Liver (tissue), 9 donors: ENCODE measurements around the gene PIK3CG. TPM values are rescaled to one million over a fixed set of nuclear protein-coding genes. Genes with fewer than 3 reads are reported as not detected.

Experiments
- DNase-seq: peaks from one replicate; pipeline ENCODE4 v3.0.0-alpha.2; 2017; ENCODE audit warnings: low spot score
- H3K27ac ChIP-seq, 2 donors: one replicate each; pipeline ENCODE4 v1.7.0; 2013; ENCODE audit warnings: inconsistent platforms in 2 of 2, low read length in 2 of 2, control low read depth in 1 of 2, low read depth in 1 of 2, mild to moderate bottlenecking in 1 of 2
- H3K27me3 ChIP-seq, 4 donors: one replicate each; pipeline versions ENCODE4 v1.6.1 to v1.7.0; 2013; ENCODE audit warnings: low read length in 3 of 4, inconsistent platforms in 1 of 4, mild to moderate bottlenecking in 1 of 4, moderate library complexity in 1 of 4; ENCODE audit not compliant: control insufficient read depth in 4 of 4, insufficient read depth in 4 of 4
- H3K36me3 ChIP-seq, 4 donors: one replicate each; pipeline versions ENCODE4 v1.6.1 to v1.7.0; 2013; ENCODE audit warnings: low read length in 3 of 4, mild to moderate bottlenecking in 3 of 4, low read depth in 1 of 4, moderate library complexity in 1 of 4; ENCODE audit not compliant: control insufficient read depth in 4 of 4, insufficient read depth in 3 of 4
- H3K4me1 ChIP-seq, 4 donors: one replicate each; pipeline versions ENCODE4 v1.6.1 to v1.7.0; 2013; ENCODE audit warnings: low read length in 3 of 4, mild to moderate bottlenecking in 3 of 4, moderate library complexity in 1 of 4; ENCODE audit not compliant: control insufficient read depth in 4 of 4, insufficient read depth in 4 of 4
- H3K4me3 ChIP-seq, 3 donors: one replicate each; pipeline versions ENCODE4 v1.6.1 to v1.7.0; 2013; ENCODE audit warnings: low read length in 3 of 3, control low read depth in 1 of 3, low read depth in 1 of 3, mild to moderate bottlenecking in 1 of 3
- H3K9ac ChIP-seq, 2 donors: one replicate each; pipeline ENCODE4 v1.7.0; 2013; ENCODE audit warnings: low read length in 2 of 2, mild to moderate bottlenecking in 2 of 2, moderate library complexity in 2 of 2, control low read depth in 1 of 2, low read depth in 1 of 2
- H3K9me3 ChIP-seq, 4 donors: one replicate each; pipeline versions ENCODE4 v1.6.1 to v1.7.0; 2013; ENCODE audit warnings: low read length in 3 of 4; ENCODE audit not compliant: control insufficient read depth in 4 of 4
- ATF3 ChIP-seq: IDR thresholded peaks from 2 replicates; pipeline ENCODE4 v1.6.1; 2016; ENCODE audit warnings: antibody characterized with exemption
- CTCF ChIP-seq: fragments of 150-350 bp; IDR thresholded peaks from 2 replicates; pipeline ENCODE4 v1.5.1; 2017; ENCODE audit warnings: improper control_type of control experiment, low read depth, low read length; ENCODE audit not compliant: missing input control
- EGR1 ChIP-seq, 2 donors: IDR thresholded peaks; 2 replicates each; pipeline ENCODE4 v1.6.1; 2016 to 2018; ENCODE audit warnings: antibody characterized with exemption in 2 of 2, low read depth in 2 of 2
- FOXA1 ChIP-seq: IDR thresholded peaks from 2 replicates; pipeline ENCODE4 v1.6.1; 2016; ENCODE audit warnings: antibody characterized with exemption
- FOXA2 ChIP-seq: IDR thresholded peaks from 2 replicates; pipeline ENCODE4 v1.6.1; 2016; ENCODE audit warnings: antibody characterized with exemption
- GABPA ChIP-seq, 2 donors: IDR thresholded peaks in 1 of 2; conservative IDR thresholded peaks in 1 of 2; 2 replicates each; pipeline ENCODE4 v1.6.1; 2016; ENCODE audit warnings: antibody characterized with exemption in 2 of 2, mild to moderate bottlenecking in 1 of 2, moderate library complexity in 1 of 2
- HNF4A ChIP-seq, 2 donors: conservative IDR thresholded peaks; 2 replicates each; pipeline ENCODE4 v1.6.1; 2016; ENCODE audit warnings: antibody characterized with exemption in 2 of 2, mild to moderate bottlenecking in 2 of 2
- HNF4G ChIP-seq: IDR thresholded peaks from 2 replicates; pipeline ENCODE4 v1.6.1; 2016; ENCODE audit warnings: antibody characterized with exemption
- JUND ChIP-seq, 2 donors: IDR thresholded peaks; 2 replicates each; pipeline ENCODE4 v1.6.1; 2016; ENCODE audit warnings: antibody characterized with exemption in 2 of 2
- MAX ChIP-seq: IDR thresholded peaks from 2 replicates; pipeline ENCODE4 v1.6.1; 2016; ENCODE audit warnings: antibody characterized with exemption
- NR2F2 ChIP-seq: IDR thresholded peaks from 2 replicates; pipeline ENCODE4 v1.6.1; 2016; ENCODE audit warnings: antibody characterized with exemption
- RAD21 ChIP-seq, 2 donors: IDR thresholded peaks; 2 replicates each; pipeline ENCODE4 v1.6.1; 2016; ENCODE audit warnings: antibody characterized with exemption in 2 of 2, mild to moderate bottlenecking in 2 of 2
- REST ChIP-seq: IDR thresholded peaks from 2 replicates; pipeline ENCODE4 v1.6.1; 2016; ENCODE audit warnings: antibody characterized with exemption, mild to moderate bottlenecking
- RXRA ChIP-seq, 2 donors: IDR thresholded peaks; 2 replicates each; pipeline ENCODE4 v1.6.1; 2017 to 2018; ENCODE audit warnings: antibody characterized with exemption in 2 of 2, mild to moderate bottlenecking in 1 of 2
- SP1 ChIP-seq: IDR thresholded peaks from 2 replicates; pipeline ENCODE4 v1.6.1; 2018; ENCODE audit warnings: antibody characterized with exemption, mild to moderate bottlenecking
- TAF1 ChIP-seq: conservative IDR thresholded peaks from 2 replicates; pipeline ENCODE4 v1.6.1; 2016; ENCODE audit warnings: antibody characterized with exemption, mild to moderate bottlenecking
- YY1 ChIP-seq: IDR thresholded peaks from 2 replicates; pipeline ENCODE4 v1.6.1; 2016; ENCODE audit warnings: antibody characterized with exemption, mild to moderate bottlenecking
- ZBTB33 ChIP-seq: IDR thresholded peaks from 2 replicates; pipeline ENCODE4 v1.6.1; 2016; ENCODE audit warnings: antibody characterized with exemption
- WGBS: extraction: QIAGEN DNeasy Blood & Tissue Kit; methylation state at CpG from one replicate; pipeline ENCODE4 v1.1.7; 2013; 5-methylcytosine and 5-hydroxymethylcytosine counted together
- polyA plus RNA-seq, 2 donors: library from polyadenylated mRNA; stranded (reverse) in 1 of 2; unstranded in 1 of 2; fragments of 200-250 nt in 1 of 2; fragments of >200 nt in 1 of 2; fragmentation: Nextera tagmentation in 1 of 2; extraction: Ambion mirVana in 1 of 2; gene quantifications; one replicate each; pipeline versions ENCODE4 v1.2.1 to v1.2.3, GENCODE V29; 2013 to 2015
- total RNA-seq, 2 donors: library from RNA; depleted of rRNA; stranded (reverse); fragments of >200 nt; gene quantifications; one replicate each; pipeline ENCODE4 v1.2.3, GENCODE V29; 2014
- donor health status: healthy.
- donor health status: healthy.
- donor health status: healthy.
- donor health status: healthy.
- donor health status: healthy.

Gene PIK3CG
- total and polyA plus RNA-seq, 4 donors: 0.36 to 4.1 (median 1.3) TPM

- Histone ChIP-seq H3K36me3 (no peaks in the 10 kb centered on the region), H3K9me3 (no peaks in the 10 kb centered on the region), H3K27ac (no peak overlapping the region), H3K4me3 (no peak overlapping the region), H3K9ac (no peak overlapping the region), H3K4me1 (no peaks in the 10 kb centered on the region), H3K27me3 (no peaks in the 10 kb centered on the region)
- no peak for DNase-seq
- TF ChIP-seq CTCF (no peak), HNF4G (no peak), RAD21 (IDR thresholded peaks at IDR 0.05) (no peak), ZBTB33 (no peak), TAF1 (no peak), RXRA (IDR thresholded peaks at IDR 0.05) (no peak), YY1 (no peak), FOXA2 (no peak), REST (no peak), JUND (IDR thresholded peaks at IDR 0.05) (no peak), NR2F2 (no peak), EGR1 (IDR thresholded peaks at IDR 0.05; ENCODE audit: low read depth in 2 of 2) (no peak), FOXA1 (no peak), MAX (no peak), GABPA (IDR thresholded peaks at IDR 0.05 in 1 of 2, conservative IDR thresholded peaks at IDR 0.05 in 1 of 2) (no peak), ATF3 (no peak), HNF4A (conservative IDR thresholded peaks at IDR 0.05) (no peak), SP1 (no peak)
- 79% methylated on average over 8 of the region's 8 CpGs for WGBS
Observed at GRCh38 chr7:106891548-106892410, 26.7 kb downstream of the PIK3CG start.
